Activated CD4-positive, alpha-beta T cell treated with anti-CD3 and anti-CD28 coated beads for 24 hours (primary cell): ENCODE data around the gene LMX1B.
A peak's percentile ranks its signal among the peaks of the same experiment; 100 is the strongest.

Experiments
- DNase-seq, 2 donors: peaks; one replicate each; pipeline ENCODE4 v3.0.0-alpha.2; 2020; ENCODE audit warnings: low read depth in 2 of 2

LMX1B gene

GRCh38 chr9:126676685-126677143 lies 63.0 kb downstream of the LMX1B start:
- no peak for DNase-seq

DNA sequence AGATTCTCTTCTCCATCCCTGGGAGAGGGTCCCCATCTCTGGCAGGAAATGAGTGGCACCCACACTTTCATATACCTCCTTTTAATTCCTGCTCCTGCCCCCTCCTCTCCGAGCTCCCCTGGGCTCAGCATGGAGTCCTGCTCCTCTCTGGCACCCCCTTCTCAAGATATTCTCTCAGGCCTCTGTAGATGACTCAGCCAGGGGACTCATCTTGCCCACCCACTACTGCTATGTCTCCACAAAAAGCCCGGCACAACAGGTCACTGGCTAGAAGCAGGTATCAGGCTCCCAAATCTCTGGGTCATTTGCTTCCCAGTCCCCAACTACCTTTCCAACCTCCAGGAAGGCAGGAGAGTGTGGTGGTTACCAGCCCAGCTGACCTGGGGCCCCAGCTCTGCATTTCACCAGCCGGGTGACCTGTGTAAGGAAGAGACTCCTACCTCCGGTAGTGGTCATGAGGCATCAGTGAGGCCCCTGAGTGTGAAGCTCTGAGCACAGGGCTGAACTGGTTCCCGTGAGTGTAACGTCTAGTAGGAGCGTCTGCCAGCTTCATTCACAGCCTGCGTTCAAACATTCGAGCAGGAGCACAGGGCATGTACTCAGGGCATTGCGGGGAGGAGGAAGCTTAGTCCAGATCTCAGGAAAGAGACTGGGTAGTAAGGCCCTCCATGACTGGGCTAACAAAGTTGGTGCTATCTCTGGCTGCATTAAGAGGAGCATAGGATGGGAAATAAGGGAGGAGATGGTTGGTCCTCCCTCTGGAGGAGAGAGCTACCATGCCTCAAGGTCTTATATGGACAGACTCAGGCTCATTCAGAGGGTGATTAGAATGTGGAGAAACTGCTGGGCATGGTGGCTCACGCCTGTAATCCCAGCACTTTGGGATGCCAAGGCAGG lies 63.7 kb downstream of the LMX1B start:
- no peak for DNase-seq

DNA sequence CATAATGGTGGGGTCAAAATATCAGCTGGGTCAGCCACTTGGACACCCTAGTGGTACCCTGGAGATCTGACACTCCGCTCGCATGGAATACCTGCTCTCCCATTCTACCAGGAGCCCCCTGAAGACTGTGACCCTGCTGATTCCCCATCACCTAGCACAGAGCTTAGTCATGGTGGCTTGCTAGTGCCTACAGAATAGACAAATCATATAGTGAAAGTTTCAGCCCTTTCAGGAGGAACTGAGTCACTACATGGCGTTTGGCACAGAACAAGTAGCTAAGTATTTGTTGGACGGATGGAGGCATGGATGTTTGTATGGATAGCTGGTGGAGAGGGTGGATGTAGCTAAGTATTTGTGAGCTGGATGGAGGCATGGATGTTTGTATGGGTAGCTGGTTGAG lies 65.3 kb downstream of the LMX1B start:
- no peak for DNase-seq

DNA sequence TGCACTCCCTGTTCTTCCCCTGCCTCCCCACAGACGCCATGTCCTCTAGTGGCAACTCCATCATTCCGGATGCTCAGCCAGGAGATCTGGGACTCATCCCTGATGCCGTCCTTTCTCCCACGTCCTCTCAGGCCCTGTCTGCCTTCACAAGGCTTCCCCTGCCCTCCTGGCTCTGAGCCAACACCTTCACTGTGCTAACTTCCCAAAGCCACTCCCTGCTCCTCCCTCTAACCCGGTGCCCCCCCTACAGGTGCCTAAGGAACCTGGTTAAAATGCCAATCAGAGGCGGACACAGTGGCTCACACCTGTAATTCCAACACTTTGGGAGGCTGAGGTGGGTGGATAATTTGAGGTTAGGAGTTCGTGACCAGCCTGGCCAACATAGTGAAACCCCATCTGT lies 67.6 kb downstream of the LMX1B start:
- no peak for DNase-seq

DNA sequence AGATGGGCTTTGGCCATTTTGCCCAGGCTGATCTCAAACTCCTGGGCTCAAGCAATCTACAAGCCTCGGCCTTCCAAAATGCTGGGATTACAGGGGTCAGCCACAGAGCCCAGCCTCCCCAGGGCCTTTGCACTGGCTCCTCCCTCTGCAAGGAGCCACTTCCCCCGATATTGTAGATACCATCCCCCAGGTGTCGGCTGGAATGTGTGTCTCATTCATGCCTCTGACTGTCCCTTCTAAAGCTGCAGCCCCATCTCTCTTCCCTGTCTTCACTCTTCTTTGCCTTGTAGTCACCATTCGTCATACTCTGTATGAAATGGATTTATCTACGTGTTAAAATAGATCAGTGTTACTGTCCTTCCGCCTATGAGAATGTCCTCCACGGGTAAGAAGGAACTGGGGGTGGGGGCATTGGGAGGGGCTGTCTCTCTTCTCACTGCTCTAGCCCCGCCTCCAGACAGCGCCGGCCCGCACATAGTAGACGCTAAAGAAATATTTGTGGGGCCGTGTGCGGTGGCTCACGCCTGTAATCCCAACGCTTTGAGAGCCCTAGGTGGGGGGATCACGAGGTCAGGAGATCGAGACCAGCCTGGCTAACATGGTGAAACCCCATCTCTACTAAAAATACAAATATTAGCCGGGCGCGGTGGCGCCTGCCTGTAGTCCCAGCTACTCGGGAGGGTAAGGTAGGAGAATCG lies 68.5 kb downstream of the LMX1B start:
- DNase-seq, result no peak

GRCh38 chr9:126682928-126683697 lies 69.4 kb downstream of the LMX1B start:
- DNase-seq, result no peak

GRCh38 chr9:126683698-126684044 lies 69.9 kb downstream of the LMX1B start:
- DNase-seq, result no peak

- no peak for DNase-seq
Observed at GRCh38 chr9:126684345-126684744, 70.6 kb downstream of the LMX1B start.

- no peak for DNase-seq
Observed at GRCh38 chr9:126684965-126685465, 71.3 kb downstream of the LMX1B start.

DNA sequence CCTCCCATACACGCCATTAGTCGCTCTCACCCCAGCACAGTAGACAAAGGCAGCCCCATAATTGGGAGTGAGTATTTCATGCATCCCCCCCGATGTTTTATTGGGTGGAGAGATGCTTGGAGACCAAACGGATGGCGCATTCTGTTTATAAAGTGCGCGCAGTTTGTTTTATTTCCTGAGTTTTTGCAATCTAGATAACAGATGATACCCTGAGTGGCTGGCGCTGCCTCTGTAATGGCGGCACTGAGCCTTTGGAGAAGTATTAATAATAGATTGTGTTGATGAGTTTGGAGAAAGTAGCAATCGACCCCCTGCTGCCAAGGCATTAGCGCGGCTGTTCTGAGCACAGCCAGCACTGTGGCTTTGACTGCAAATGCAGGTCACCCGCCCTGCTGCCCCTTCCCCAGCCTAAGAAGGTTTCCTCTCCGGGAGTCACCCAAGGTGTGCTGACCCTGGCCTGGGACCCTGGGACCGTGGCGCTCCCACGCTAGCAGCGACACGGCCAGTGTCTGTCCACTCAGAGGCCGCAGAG lies 74.3 kb downstream of the LMX1B start:
- no peak for DNase-seq

- DNase-seq, result no peak
Observed at GRCh38 chr9:126688617-126689016, 74.9 kb downstream of the LMX1B start.

- DNase-seq, result no peak
Observed at GRCh38 chr9:126689027-126689825, 75.5 kb downstream of the LMX1B start.

DNA sequence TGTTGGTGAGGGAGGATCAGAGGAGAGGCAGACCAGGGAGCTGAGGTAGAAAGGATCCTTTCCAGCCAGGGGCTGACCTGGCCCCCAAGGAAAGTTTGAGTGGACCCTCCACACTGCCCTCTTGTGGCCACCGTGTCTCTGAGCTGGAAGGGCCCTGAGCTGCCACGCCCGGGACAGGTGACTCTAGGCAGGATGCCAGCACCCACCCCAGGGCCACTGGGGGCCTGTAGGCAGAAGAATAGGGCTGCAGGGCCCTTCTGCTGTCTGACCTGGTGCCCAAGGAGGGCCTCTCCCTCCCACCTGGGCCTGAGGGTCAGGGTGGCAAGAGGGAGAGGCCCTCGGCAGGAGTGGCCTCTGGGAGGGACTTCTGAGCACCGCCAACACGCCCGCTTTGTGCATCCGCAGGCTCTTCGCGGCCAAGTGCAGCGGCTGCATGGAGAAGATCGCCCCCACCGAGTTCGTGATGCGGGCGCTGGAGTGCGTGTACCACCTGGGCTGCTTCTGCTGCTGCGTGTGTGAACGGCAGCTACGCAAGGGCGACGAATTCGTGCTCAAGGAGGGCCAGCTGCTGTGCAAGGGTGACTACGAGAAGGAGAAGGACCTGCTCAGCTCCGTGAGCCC lies 76.8 kb downstream of the LMX1B start:
- DNase-seq, result peak; percentile 29 to 57

- no peak for DNase-seq
Observed at GRCh38 chr9:126692041-126692758, 78.5 kb downstream of the LMX1B start.

GRCh38 chr9:126692759-126693427 lies 79.2 kb downstream of the LMX1B start:
- DNase-seq, result no peak

DNA sequence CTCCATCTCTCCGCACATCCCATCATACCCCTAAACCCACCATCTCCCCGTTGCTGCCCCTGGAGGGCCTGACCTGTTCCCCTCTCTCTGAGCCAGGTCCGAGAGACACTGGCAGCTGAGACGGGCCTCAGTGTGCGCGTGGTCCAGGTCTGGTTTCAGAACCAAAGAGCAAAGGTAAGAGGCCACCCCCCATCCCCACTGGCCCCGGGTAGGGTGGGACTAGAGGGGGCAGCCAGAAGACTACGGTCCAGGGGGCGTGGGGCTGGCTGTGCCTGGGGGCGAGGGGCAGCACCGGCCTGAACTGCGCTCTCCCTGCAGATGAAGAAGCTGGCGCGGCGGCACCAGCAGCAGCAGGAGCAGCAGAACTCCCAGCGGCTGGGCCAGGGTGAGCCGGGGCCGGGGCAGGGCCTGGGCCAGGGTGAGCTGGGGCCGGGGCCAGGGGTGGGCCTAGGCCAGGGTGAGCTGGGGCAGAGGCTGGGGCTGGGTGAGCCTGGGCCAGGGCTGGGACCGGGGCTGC lies 79.8 kb downstream of the LMX1B start:
- no peak for DNase-seq

- DNase-seq, result no peak
Observed at GRCh38 chr9:126694206-126695081, 80.7 kb downstream of the LMX1B start.

- DNase-seq, result no peak
Observed at GRCh38 chr9:126695186-126695585, 81.5 kb downstream of the LMX1B start.
